Effector CD4-positive, alpha-beta T cell (primary cell): ENCODE data around the gene DUS3L.
A peak's percentile ranks its signal among the peaks of the same experiment; 100 is the strongest.

ENCODE experiments used
- DNase-seq: peaks from one replicate; pipeline ENCODE4 v3.0.0-alpha.2; 2020

DUS3L gene

DNA sequence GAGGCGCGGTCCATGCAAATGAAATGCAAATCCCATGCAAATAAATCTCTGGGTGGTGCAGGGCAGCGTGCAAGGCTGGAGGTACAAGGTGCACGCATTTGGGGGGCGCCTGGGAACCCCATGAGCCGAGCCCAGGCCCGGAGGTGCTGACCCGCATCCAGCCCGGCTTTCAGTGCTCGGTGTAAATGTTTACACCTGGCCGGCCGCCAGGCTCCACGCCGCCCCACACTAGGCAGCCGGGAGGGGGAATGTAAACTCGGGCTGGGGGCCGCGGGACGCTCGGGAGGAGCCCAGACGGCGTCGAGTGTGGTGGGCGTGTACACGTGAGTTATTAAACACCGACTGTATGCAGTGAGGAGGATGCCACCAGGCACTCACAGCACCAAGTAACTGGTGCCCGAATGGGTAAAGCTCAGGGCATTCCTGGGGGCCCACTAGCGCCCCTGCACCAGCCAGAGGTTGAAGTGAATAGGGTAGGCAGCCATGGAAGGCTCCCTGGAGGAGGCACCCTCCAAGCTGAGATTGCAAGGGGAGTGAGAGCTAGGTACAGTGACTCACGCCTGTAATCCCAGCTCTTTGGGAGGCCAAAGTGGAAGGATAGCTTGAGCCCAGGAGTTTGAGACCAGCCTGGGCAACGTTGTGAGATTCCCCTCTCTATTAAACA is 31.4 kb upstream of the DUS3L start:
- DNase-seq: no peak

DNA sequence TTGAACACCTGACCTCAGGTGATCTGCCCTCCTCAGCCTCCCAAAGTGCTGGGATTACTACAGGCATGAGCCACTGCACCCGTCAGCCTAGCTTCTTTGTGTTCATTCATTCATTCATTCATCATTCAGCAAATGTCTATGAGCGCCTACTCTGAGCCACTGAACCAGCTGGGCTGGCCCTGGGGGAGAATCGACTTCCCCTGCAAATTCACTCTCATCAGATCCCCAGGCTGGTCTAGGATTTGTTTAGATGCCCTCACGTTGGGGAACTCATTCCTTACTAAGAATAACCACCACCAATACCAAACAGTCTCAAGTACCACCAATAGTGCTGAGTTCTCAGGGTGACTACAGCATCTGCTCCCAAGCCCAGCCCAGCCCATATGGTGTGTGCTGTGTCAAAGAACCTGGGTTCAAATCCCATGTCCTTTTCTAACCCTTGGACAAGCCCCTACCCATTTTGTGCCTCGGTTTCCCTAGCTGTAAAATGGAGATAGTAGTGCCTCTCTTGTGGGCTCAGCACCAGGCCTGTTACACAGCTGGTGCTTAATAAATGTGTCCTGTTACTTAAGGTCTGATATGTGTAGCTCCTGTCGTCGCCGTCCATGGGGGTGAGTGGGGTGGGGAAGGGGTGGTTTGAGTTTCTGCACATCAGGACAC is 30.7 kb upstream of the DUS3L start:
- no peak for DNase-seq

DNA sequence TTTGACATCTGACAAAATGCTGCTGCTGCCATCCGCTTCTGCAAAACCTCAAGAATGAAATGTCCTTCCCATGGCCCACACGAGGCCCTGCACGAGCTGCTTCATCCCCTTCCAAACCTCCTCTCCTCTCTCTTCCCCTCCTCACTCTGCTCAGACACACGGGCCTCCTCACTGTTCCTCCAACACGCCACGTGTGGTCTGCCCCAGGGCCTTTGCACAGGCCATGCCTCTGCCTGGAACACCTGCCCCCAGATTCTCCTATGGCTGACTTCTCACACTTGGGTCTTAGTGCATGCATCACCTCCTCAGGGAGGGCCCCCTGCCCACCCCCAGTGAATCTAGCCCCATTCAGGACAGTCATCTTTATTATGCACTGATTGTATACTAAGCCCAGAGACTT is 29.8 kb upstream of the DUS3L start:
- no peak for DNase-seq

- no peak for DNase-seq
Observed at GRCh38 chr19:5818594-5818993, 27.6 kb upstream of the DUS3L start.

- no peak for DNase-seq
Observed at GRCh38 chr19:5817218-5817617, 26.3 kb upstream of the DUS3L start.

DNA sequence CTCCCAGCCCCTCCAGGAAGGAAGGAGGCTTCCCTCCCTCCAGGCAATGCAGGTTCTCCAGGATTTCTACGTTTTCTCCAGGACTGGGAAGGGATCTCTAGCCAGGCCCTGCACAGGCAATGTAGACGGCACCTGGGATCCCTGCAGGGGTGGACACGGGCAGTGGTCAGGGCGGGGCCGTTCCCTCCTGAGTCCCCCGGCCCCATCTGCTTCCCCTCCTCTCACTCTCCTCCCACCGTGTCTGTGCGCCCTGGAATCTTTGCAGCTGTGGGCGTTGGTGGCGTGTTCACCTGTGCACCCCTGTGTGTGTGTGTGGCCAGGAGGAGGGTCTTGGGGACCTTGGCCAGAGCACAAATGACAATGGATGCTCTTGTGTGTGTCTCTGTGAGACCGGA is 23.9 kb upstream of the DUS3L start:
- no peak for DNase-seq

- no peak for DNase-seq
Observed at GRCh38 chr19:5814123-5814851, 23.3 kb upstream of the DUS3L start.

DNA sequence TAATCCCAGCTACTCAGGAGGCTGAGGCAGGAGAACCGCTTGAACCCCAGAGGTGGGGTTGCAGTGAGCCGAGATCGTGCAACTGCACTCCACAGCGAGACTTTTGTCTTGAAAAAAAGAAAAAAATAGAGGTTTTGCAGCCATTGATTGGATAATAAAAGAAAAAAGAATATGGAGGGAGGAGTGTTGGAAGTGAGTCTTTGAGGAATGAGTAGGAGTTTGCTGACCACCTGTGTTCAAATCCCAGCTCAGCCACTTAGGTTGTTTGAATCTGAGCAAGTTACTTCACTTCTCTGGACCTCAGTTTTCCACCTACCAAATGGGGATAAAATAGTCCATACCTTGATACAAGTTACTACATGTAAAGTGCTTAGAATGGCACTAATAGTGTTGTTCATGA is 20.2 kb upstream of the DUS3L start:
- DNase-seq: no peak

DNA sequence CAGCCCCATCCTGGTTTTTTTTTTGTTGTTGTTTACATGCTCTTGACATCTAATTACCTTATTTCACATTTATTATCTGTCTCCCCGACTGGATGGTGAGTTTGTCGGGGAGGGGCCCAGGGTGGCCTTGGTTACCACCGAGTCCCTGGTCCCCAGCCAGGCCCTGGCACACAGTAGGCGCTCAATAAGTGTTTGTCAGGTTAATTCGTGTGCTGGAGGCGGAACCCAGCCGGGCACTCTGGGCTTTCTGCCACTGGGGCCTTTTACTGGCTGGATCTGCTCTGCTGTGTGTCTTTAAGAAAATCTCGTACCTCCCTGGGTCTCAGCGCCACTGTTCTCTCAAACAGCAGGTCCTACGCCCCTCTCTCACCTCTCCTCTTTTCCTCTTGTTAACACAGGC is 18.5 kb upstream of the DUS3L start:
- DNase-seq: no peak

DNA sequence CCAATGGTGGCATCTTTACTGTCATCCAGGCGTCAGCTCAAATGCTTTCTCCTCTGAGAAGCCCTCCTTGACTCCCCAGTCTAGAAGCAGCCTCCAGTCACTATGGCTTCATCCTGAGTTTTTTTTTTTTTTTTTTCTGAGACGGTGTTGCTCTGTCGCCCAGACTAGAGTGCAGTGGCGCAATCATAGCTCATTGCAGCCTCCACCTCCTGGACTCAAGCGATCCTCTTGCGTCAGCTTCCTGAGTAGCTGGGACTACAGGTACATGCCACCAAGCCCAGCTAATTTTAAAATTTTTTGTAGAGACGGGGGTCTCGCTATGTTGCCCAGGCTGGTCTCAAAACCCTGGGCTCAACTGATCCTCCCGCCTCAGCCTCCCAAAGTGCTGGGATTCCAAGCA is 18.1 kb upstream of the DUS3L start:
- DNase-seq: no peak

GRCh38 chr19:5808120-5808816 is 17.3 kb upstream of the DUS3L start:
- DNase-seq: no peak

DNA sequence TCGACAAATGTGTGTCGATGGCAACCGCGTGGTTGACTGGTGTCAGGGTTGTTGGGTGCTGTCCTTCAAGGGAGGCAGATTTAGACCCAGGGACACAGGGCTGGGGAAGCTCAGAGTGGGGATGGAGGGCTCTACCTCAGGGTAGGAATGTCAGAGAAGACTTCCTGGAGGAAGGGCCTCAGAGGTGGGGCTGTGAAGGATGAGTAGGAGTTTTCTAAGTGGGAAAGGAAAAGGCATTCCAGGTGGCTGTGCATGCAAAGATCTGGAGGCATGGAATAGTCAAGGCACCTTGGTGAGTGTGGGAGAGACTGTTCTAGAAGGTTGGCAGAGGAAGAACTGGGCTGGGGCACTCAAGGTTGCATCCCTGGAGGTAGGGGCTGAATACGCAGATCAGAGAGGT is 15.9 kb upstream of the DUS3L start:
- no peak for DNase-seq

DNA sequence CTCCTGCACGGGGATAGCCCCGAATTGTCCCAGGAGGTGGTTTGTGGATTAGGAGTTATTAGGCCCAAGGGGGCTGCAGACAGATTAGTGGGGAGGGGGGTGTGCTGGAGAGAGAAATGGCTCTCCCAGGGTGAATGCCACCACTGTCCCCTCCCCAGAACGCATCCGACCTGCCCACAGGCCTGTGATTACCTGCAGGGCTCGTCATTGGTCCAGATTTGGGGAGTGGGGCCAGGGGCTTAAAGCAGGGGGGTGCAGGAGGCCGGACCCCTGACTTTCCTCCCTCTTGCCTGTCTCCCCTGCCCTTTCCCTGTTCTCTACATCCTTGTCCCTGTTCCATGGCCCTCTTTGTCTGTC is 15.1 kb upstream of the DUS3L start:
- no peak for DNase-seq

- peak; percentile 51 for DNase-seq
Observed at GRCh38 chr19:5805462-5806132, 14.6 kb upstream of the DUS3L start.

DNA sequence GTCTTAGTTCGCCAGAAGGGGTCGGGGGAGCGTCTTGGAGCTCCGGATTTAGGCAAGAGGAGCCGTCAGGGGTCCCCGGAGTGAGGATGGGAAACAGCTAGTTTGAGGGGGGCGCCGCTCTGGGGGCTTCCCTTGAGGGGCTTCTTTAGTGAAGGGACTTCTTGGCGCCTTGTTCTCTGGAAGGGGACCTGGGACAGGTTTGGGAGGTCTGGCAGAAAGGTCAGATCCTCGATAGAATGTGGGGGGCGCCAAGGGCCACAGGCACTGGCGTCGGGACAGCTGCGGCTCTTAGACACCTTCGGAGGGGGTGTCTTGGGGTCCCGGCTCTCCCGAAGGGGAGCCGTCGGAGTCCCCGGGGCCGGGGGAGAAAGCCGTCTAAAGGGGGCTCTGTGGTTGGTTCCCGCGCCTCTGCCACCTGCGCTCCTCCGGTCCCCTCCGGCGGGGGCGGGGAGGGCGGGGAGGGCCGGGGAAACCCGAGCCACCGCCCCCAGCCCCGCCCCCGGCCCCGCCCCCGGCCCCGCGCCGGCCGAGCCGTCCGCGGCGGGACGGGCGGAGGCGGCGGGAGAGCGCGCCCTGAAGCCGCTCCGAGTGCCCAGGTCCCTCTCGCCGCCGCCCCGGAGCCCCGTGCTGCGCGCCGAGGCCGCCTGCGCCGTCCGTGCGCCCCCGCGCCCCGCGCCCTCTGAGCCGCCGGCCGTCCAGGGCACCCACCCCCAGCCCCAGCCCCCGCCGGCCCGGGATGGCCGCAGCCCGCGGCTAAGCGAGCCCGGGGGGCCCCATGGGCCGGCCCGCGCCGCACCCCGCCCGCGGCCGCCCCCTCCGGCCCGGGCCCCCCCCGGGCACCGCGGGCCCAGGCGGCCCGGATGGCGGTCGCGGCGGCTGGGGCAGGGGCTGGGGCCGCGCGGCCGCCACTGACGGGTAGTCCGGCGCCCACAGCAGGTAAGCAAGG is 13.8 kb upstream of the DUS3L start, which contains the start of gene NRTN:
NRTN (plus strand) TSS at position 552 of the 946 bp plus-strand sequence. CDS start 19,099 bp downstream, outside the sequence.
- peak; percentile 35 for DNase-seq

DNA sequence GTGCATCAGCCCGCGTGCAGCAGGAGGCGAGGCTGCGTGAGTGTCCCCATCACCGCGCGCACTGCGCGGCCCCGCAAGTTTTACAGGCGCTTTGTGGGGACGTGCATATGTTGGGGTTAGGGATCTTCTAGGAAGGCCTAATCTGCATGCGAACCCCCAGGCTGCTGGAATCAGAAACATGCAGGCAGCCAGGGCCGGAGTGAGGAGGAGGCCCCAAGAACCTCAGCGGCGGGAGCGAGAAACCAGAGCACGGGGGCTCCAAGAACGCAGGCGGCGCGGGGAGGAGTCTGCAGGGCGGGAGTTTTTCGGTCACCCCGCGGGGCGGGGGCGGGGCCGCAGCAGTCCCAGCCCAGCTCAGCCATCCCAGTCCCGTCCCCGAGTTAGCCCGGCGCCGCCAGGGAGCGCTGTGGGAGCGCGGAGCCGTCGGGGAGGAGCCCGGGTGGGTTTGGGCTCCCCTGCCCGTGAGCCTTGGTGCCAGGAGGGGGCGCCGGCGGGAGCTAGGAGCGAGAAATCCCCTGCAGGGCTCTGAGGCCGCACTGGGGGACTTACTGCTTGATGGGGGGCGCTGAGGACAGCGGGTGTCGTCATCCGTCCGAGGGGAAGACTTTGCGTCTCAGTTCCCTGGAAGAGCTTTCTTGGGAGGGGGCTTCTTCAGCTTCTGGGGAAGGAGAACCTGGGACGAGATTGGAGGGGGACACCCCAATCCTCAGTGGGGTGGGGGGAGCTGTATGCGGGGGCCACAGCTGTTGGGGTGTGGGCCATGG is 13.0 kb upstream of the DUS3L start:
- peak; percentile 87 for DNase-seq

DNA sequence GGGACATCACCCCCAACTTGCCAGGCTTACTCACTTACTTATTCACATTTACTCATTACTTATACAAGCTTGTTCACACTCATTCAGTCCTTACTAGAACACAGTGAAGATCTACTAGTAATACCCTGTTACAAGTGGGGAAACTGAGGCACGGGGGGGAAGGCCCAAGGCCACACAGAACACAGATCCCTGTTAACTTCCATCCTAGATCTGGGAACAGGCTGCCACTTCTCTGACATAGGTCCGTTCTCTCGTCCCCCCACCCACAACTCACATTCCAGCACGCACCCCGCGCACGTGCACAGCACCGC is 12.4 kb upstream of the DUS3L start:
- DNase-seq: no peak

GRCh38 chr19:5801796-5802619 is 11.0 kb upstream of the DUS3L start:
- no peak for DNase-seq

- DNase-seq: no peak
Observed at GRCh38 chr19:5800361-5801270, 9.7 kb upstream of the DUS3L start.
